IMR-90 (cell line): Measurements from ENCODE around the gene SPINT2. TPM values are rescaled to one million over a fixed set of nuclear protein-coding genes. Genes with fewer than 3 reads are reported as not detected.
A peak's percentile ranks its signal among the peaks of the same experiment; 100 is the strongest.

Experiments used
- ATAC-seq: fragments of 200-7000 bp; cut with Tn5 transposase; 2 replicates; pipeline ENCODE4 v1.9.1; 2020; ENCODE audit warnings: low read depth, mild to moderate bottlenecking, moderate library complexity
- BruUV-seq: library from RNA; stranded (reverse); fragments of 400-500 nt; replicated peaks from 2 replicates; lab custom pipeline; 2021; lab: Mats Ljungman, UMichigan
- CTCF ChIA-PET: fragments of 300-600 bp; formaldehyde crosslinking; extraction: SDS; loops from one replicate; lab custom pipeline; 2021; ENCODE audit warnings: antibody characterized with exemption; lab: Yijun Ruan, JAX
- POLR2A ChIA-PET: fragments of 300-600 bp; sonication (Branson Sonifier 250); formaldehyde crosslinking; loops from one replicate; lab custom pipeline; 2022; ENCODE audit warnings: antibody characterized with exemption; ENCODE audit not compliant: unreplicated experiment; lab: Charles Lee
- DNase-seq: peaks from one replicate; pipeline ENCODE4 v3.0.0; 2013
- H2AFZ ChIP-seq: replicated peaks from 2 replicates; pipeline ENCODE3; 2013; ENCODE audit warnings: low read length, mild to moderate bottlenecking; ENCODE audit not compliant: poor library complexity
- H2AK5ac ChIP-seq: 2 replicates; pipeline ENCODE4 v1.6.1; 2013; ENCODE audit warnings: low read depth, low read length, inconsistent platforms
- H2AK9ac ChIP-seq: replicated peaks from 2 replicates; pipeline ENCODE3; 2013; ENCODE audit warnings: mild to moderate bottlenecking, low read depth, low read length, moderate library complexity; ENCODE audit not compliant: poor library complexity
- H2BK120ac ChIP-seq: 2 replicates; pipeline ENCODE4 v1.6.1; 2013; ENCODE audit warnings: low read depth, low read length, inconsistent platforms
- H2BK15ac ChIP-seq: 3 replicates; pipeline ENCODE4 v1.6.1; 2013; ENCODE audit warnings: low read depth, low read length, inconsistent platforms
- H2BK20ac ChIP-seq: 2 replicates; pipeline ENCODE4 v1.6.1; 2013; ENCODE audit warnings: low read depth, mild to moderate bottlenecking, inconsistent platforms, low read length, moderate library complexity
- H2BK5ac ChIP-seq: 2 replicates; pipeline ENCODE4 v1.6.1; 2013; ENCODE audit warnings: mild to moderate bottlenecking, low read depth, low read length, inconsistent platforms; ENCODE audit not compliant: poor library complexity, severe bottlenecking
- H3K14ac ChIP-seq: replicated peaks from 2 replicates; pipeline ENCODE4 v1.6.1; 2013; ENCODE audit warnings: low read depth, low read length, inconsistent platforms
- H3K18ac ChIP-seq: 2 replicates; pipeline ENCODE4 v1.6.1; 2013; ENCODE audit warnings: low read depth, low read length, control low read depth
- H3K23ac ChIP-seq: 2 replicates; pipeline ENCODE4 v1.6.1; 2013; ENCODE audit warnings: low read depth, low read length, inconsistent platforms
- H3K27ac ChIP-seq: 2 replicates; pipeline ENCODE4 v1.5.1; 2013; ENCODE audit warnings: mild to moderate bottlenecking, control low read depth, low read length; ENCODE audit not compliant: insufficient read depth
- H3K27me3 ChIP-seq: 2 replicates; pipeline ENCODE4 v1.6.1; 2013; ENCODE audit warnings: low read length; ENCODE audit not compliant: control insufficient read depth, insufficient read depth
- H3K36me3 ChIP-seq: 2 replicates; pipeline ENCODE4 v1.6.1; 2013; ENCODE audit warnings: low read length, mixed read lengths; ENCODE audit not compliant: control insufficient read depth, insufficient read depth
- H3K4ac ChIP-seq: 2 replicates; pipeline ENCODE4 v1.6.1; 2013; ENCODE audit warnings: low read depth, low read length, inconsistent platforms
- H3K4me1 ChIP-seq: 2 replicates; pipeline ENCODE4 v1.6.1; 2013; ENCODE audit warnings: low read length, mixed read lengths; ENCODE audit not compliant: control insufficient read depth, insufficient read depth
- H3K4me2 ChIP-seq: 2 replicates; pipeline ENCODE4 v1.6.1; 2013; ENCODE audit warnings: low read depth, mild to moderate bottlenecking, control low read depth, low read length, moderate library complexity
- H3K4me3 ChIP-seq: 2 replicates; pipeline ENCODE4 v1.5.1; 2013; ENCODE audit warnings: low read depth, mild to moderate bottlenecking, control low read depth, low read length, moderate library complexity; ENCODE audit not compliant: insufficient read depth
- H3K56ac ChIP-seq: 2 replicates; pipeline ENCODE4 v1.6.1; 2013; ENCODE audit warnings: low read length, inconsistent platforms; ENCODE audit not compliant: insufficient read depth; ENCODE audit errors: extremely low read depth
- H3K79me1 ChIP-seq, 2 experiments: 2 replicates each; pipeline ENCODE4 v1.6.1; 2013; ENCODE audit warnings: low read length in 2 of 2, inconsistent platforms in 1 of 2, low read depth in 1 of 2
- H3K9ac ChIP-seq: 2 replicates; pipeline ENCODE4 v1.6.1; 2013; ENCODE audit warnings: low read depth, low read length, control low read depth
- H3K9me1 ChIP-seq: 2 replicates; pipeline ENCODE4 v1.6.1; 2013; ENCODE audit warnings: low read length, inconsistent platforms; ENCODE audit not compliant: insufficient read depth
- H3K9me3 ChIP-seq: 2 replicates; pipeline ENCODE4 v1.6.1; 2013; ENCODE audit warnings: low read length; ENCODE audit not compliant: control insufficient read depth, insufficient read depth
- H4K20me1 ChIP-seq: 2 replicates; pipeline ENCODE4 v1.6.1; 2013; ENCODE audit warnings: low read length, inconsistent platforms; ENCODE audit not compliant: insufficient read depth
- H4K5ac ChIP-seq: 2 replicates; pipeline ENCODE4 v1.6.1; 2013; ENCODE audit warnings: mild to moderate bottlenecking, low read depth, low read length, control low read depth
- H4K8ac ChIP-seq, 2 experiments: 2 replicates each; pipeline ENCODE4 v1.6.1; 2013; ENCODE audit warnings: low read depth in 2 of 2, low read length in 2 of 2, control low read depth in 1 of 2, inconsistent platforms in 1 of 2
- H4K91ac ChIP-seq: 2 replicates; pipeline ENCODE4 v1.6.1; 2013; ENCODE audit warnings: low read depth, low read length, inconsistent platforms; ENCODE audit not compliant: insufficient read depth
- BHLHE40 ChIP-seq: fragments of 150-350 bp; IDR thresholded peaks from 2 replicates; pipeline ENCODE4 v1.6.1; 2016; ENCODE audit warnings: mild to moderate bottlenecking, low read depth, low read length
- CTCF ChIP-seq: conservative IDR thresholded peaks from 2 replicates; pipeline ENCODE4 v1.5.1; 2012; ENCODE audit warnings: mild to moderate bottlenecking, low read depth, low read length, improper control_type of control experiment
- MAZ ChIP-seq: IDR thresholded peaks from 2 replicates; pipeline ENCODE4 v1.6.1; 2012; ENCODE audit warnings: low read depth, mild to moderate bottlenecking, low read length, improper control_type of control experiment, moderate library complexity, borderline replicate concordance
- POLR2A ChIP-seq: IDR thresholded peaks from 2 replicates; pipeline ENCODE4 v1.6.1; 2012; ENCODE audit warnings: mild to moderate bottlenecking, low read depth, low read length
- WGBS, 2 experiments: methylation state at CpG; one replicate each; pipeline versions ENCODE4 v1.1.5 to v1.1.7; 2013; ENCODE audit warnings: missing lambda C conversion rate in 2 of 2; ENCODE audit not compliant: insufficient read length in 1 of 2; ENCODE audit errors: extremely low coverage in 2 of 2; 5-methylcytosine and 5-hydroxymethylcytosine counted together
- dilution Hi-C: fragments of 300-500 bp; cut with HindIII; formaldehyde crosslinking; loops from one replicate; pipeline ENCODE4 v1.14.3; 2018; ENCODE audit warnings: low sequenced_read_pairs; ENCODE audit not compliant: unreplicated experiment
- in situ Hi-C: fragments of 300-500 bp; cut with MboI; formaldehyde crosslinking; loops from 3 replicates; pipeline ENCODE4 v1.14.3; 2019; ENCODE audit warnings: low sequenced_read_pairs, inconsistent platforms, mixed read lengths
- intact Hi-C: fragments of 100-400 bp; cut with micrococcal nuclease; formaldehyde crosslinking; loops from 2 replicates; pipeline ENCODE4 v1.10.0; 2022
- polyA plus RNA-seq, 3 experiments: library from polyadenylated mRNA; depleted of rRNA; stranded (reverse); fragments of >200 nt; gene quantifications; 2 replicates each; pipeline ENCODE4 v1.2.3, GENCODE V29; 2012; ENCODE audit warnings: low replicate concordance in 1 of 3
- total RNA-seq: library from RNA; depleted of rRNA; stranded (reverse); fragments of >200 nt; gene quantifications from 2 replicates; pipeline ENCODE4 v1.2.3, GENCODE V29; 2012

Gene SPINT2
- total and polyA plus RNA-seq, 2 of the 4 experiments (the other 2 are of a cell fraction): 0.54 to 1.2 TPM

DNA sequence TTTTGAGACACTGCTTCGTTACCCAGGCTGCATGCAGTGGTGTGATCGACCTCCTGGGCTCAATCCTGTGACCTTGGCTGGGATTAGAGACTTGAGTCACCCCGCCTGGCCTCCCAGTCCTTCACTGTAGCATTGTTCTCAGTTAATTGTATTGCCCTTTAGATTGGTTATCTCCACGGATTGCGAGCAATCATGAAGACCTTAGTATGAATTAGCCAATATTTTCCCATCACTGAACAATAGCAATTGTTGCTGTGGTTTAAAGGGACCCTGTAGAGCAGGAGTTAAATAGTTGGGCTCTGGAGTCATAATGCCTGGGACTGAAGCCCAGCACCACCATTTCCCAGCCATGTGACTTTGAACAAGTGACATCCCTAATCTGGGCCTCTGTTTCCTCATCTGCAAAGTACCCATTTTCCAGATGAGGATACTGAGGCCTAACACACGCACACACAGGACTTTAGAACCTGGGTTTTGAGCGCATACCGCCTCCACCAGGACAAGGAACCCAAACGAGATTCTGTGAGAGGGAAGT, 16.6 kb upstream of the SPINT2 start:
- DNase-seq (no peak), ATAC-seq (no peak)
- H3K4me1 ChIP-seq: peaks cover 24% of the 10 kb centered on the region
- no peak overlapping the region for H3K14ac ChIP-seq
- H4K8ac ChIP-seq: no peak overlapping the region
- H3K4me2 ChIP-seq: no peak overlapping the region
- H3K27me3 ChIP-seq: no peaks in the 10 kb centered on the region
- H3K23ac ChIP-seq: no peak overlapping the region
- H3K4ac ChIP-seq: no peak overlapping the region
- no peaks in the 10 kb centered on the region for H3K79me1 ChIP-seq
- no peaks in the 10 kb centered on the region for H4K20me1 ChIP-seq
- TF ChIP-seq CTCF (no peak), BHLHE40 (no peak), POLR2A (no peak), MAZ (no peak)
- 0 out of 3 replicates have a peak overlapping the region, but pooled peaks have one; percentile 3 for H2BK15ac ChIP-seq
- no peak overlapping the region for H3K4me3 ChIP-seq
- H4K5ac ChIP-seq: no peak overlapping the region
- H3K9ac ChIP-seq: no peak overlapping the region
- no TSS peak for BruUV-seq
- H2AFZ ChIP-seq: peak overlapping the region; percentile 14
- dilution Hi-C loops: no loop called here
- H4K91ac ChIP-seq: no peak overlapping the region
- no peak overlapping the region for H3K18ac ChIP-seq
- no peaks in the 10 kb centered on the region for H3K9me3 ChIP-seq
- H3K9me1 ChIP-seq: peaks cover 3% of the 10 kb centered on the region; the same call in 1 of the 2 replicates
- POLR2A ChIA-PET: no interaction called here
- no peak overlapping the region for H3K27ac ChIP-seq
- H3K56ac ChIP-seq: no peak overlapping the region
- H2AK5ac ChIP-seq: peak overlapping the region; percentile 70
- no peak overlapping the region for H2BK20ac ChIP-seq
- intact Hi-C loops: no loop called here
- H2BK120ac ChIP-seq: no peak overlapping the region
- no peaks in the 10 kb centered on the region for H3K36me3 ChIP-seq
- CTCF ChIA-PET: interaction anchor here (0.6 kb wide), 1 partner anchor 88 kb away, joined by 3 read pairs; no protein-coding TSS in a partner anchor
- WGBS, 2 experiments: no CpG with 5 or more reads among the region's 9 CpGs
- no peak overlapping the region for H2BK5ac ChIP-seq
- in situ Hi-C loops: loop anchor here (25.0 kb wide), 1 partner anchor 390 kb away; the partner anchor contains the start of gene ACTN4
- no peak overlapping the region for H2AK9ac ChIP-seq
